Fibroblast of mammary gland (primary cell): Measurements from ENCODE around the gene ZNHIT1.

Source experiments
- DNase-seq: peaks from one replicate; pipeline ENCODE4 v3.0.0-alpha.2; 2010; ENCODE audit warnings: low read depth
- H3K4me3 ChIP-seq: 2 replicates; pipeline ENCODE4 v1.5.1; 2011; ENCODE audit warnings: low read depth, mild to moderate bottlenecking, low read length, moderate library complexity; ENCODE audit not compliant: control insufficient read depth
- CTCF ChIP-seq: conservative IDR thresholded peaks from 2 replicates; pipeline ENCODE4 v1.5.1; 2011; ENCODE audit warnings: low read depth, low read length, inconsistent platforms; ENCODE audit not compliant: control insufficient read depth, insufficient read depth

ZNHIT1 gene

DNA sequence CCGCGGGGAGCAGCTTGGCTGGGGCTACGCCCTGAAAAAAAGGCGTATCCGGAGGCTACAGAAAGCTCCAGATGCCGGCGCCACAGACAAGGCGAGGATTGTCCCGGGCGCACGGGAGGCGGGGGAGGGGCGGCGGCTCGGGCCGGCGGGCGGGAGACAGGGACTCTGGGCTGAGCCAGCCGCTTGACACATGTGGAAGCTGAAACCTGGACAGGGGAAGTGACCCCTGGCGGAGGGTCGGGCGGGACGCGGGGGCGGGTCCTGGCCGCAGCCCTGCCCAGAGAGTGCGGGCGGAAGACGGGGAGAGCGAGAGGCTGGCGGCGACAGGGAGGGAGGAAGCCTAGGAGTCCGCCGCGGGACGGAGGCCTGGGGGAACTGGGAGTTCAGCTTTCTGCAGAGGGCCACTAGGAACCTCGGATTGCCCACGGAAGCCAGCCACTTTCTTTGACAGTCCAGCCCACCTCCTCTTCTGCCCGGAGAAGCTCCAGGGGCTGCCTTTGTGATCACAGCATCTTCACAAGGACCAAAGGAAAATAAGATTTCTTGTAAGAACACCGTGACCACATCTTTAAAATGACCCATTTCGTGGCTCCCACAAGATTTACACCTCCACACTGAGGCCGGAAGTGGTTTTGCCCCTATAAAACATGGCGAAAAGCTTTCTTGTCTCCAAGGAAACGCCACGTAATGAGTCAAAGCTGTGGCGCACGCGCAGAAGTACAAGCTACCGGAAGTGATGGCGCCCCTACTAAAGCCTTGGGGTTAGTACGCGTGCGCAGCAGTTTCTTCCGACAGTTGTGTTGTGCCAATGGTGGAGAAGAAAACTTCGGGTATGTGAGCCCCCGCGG lies at the start of gene ZNHIT1, which contains the start of gene PLOD3:
Gene ZNHIT1, plus strand, starts transcription at position 778 of the 848 bp plus-strand sequence. Its CDS starts 31 bp downstream, at position 809.
Gene PLOD3, minus strand, starts transcription at position 194 of the 848 bp plus-strand sequence. CDS start 307 bp downstream, outside the sequence.
- no peak for TF ChIP-seq CTCF

GRCh38 chr7:101168412-101169049 lies 49.4 kb upstream of the ZNHIT1 start:
- no peak overlapping the region for H3K4me3 ChIP-seq
- no peak for TF ChIP-seq CTCF
- no peak for DNase-seq

More for the DNA sequence above, at the start of gene ZNHIT1, which contains the start of gene PLOD3:
- H3K4me3 ChIP-seq, result peak within 1 kb of the TSS; percentile 97
- DNase-seq, result peak; percentile 98

DNA sequence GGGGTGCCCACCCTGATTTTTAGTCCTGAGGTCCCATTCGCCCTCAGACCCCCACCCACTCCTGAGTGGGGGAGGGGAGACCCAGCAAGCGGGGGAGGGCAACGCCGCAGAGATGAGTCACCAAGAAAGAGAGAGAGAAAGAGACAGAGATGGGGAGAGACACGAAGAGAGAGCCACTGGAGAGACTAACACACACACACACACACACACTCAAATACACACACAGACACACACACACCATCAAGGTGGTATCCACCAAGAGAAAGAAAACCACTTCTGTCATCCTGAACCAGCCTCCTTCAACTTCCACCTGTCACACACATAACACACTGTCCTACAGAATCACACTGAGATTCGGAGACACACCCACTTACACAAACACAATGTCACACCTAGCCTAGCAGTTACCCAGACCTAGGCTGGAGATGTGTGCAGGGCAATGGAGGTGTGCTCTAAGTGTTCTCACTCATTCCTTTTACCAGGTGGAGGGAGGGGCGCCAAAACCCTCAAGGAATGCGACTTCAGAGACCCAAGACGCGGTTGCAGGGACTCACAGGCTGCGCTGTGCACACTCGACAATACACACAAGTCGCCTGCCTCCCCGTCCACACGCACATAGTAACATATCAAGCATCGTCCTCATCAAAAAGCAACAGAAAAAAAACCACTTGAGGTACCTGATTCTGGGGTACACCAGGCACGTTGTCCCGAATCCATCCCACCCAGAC lies 48.7 kb upstream of the ZNHIT1 start:
- H3K4me3 ChIP-seq, result peak overlapping the region; percentile 6
- no peak for DNase-seq
- TF ChIP-seq CTCF, result no peak

DNA sequence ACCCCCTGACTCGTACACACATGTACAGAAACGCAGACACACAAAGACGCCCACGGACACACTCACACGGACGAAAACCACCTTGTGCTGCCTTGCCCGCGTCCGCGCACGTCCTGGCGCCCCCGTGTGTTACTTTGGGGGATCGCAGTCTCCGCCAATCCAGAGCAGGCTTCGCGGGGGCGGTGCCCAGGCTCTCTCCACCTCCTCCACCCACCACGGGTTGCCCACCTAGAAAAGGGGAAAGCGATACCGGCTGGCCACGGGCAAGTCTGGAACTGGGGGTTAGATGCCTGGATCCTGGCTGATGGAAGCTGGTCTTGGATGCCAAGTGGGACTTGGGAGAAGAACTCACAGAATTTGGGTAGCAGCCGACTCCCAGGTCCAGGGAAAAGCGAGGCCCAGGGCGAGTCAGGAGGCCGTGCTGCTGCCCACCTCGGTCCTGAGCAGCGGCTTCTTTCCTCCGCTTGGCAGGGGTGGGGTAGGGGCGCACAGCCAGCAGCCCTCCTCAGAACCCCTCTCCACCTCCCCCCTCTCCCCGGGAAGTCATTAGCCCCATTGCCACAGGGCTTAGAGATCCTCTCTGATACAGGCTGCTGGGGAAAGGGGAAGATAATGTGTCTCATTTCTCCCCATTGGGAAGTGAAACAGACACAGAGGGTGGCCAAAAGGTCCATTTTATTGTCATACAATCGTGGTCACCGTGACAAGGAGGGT lies 48.0 kb upstream of the ZNHIT1 start:
- peak overlapping the region; percentile 6 for H3K4me3 ChIP-seq
- DNase-seq, result peak; percentile 57
- peak; percentile 80 for TF ChIP-seq CTCF

DNA sequence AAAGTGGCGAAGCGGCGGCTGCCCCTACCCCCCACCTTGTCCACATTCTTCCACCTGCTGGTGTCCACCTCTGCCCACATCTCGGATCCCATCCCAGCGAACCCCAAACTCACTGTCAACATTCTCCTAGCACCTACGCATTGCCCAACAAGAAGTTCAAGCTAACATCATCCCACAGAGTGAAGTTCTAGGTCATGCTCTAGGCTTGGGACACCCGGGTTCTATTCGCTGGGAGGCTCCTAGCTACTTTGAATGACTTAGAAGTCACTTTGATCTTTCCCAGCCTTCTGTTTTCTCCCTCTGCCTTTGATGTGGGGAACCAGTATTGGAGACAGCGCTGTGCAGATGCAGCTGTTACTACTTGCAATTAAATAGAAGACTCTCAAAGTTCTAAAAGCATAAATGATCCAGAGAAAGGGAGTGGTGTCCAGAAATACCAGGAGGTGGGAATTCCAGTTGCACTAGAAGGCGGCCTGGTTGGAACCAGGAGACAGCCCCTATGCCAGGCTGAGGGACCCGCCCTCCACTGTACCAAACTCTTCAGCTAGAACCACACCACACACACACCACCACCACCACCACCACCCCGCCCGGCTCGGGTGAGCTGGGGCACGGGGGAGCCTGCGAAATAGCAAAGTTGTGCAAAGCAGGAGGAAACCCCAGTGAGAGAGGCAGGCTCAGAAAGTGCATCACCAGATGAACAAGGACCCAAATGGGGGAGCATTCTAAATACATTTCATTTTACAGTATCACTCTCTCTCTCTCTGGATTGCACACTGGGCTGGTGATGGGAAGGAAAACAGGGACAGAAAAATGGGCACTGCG lies 47.1 kb upstream of the ZNHIT1 start:
- H3K4me3 ChIP-seq, result no peak overlapping the region
- TF ChIP-seq CTCF, result no peak
- DNase-seq, result no peak
